Breast epithelium (tissue), 4 donors: ENCODE measurements around the gene TANC1. TPM values are rescaled to one million over a fixed set of nuclear protein-coding genes. Genes with fewer than 3 reads are reported as not detected.

Experiments
- DNase-seq, 2 donors: peaks; one replicate each; pipeline ENCODE4 v3.0.0-alpha.2; 2019; ENCODE audit warnings: low spot score in 2 of 2
- H3K27ac ChIP-seq, 2 donors: fragments of 200-600 bp; sonication (generic) in 1 of 2; one replicate each; pipeline ENCODE4 v1.5.1; 2016 to 2019; ENCODE audit warnings: mild to moderate bottlenecking in 1 of 2
- H3K27me3 ChIP-seq, 2 donors: fragments of 200-600 bp; sonication (generic) in 1 of 2; one replicate each; pipeline versions ENCODE4 v1.5.1 to v1.6.0; 2017 to 2019; ENCODE audit warnings: control low read depth in 1 of 2, mild to moderate bottlenecking in 1 of 2
- H3K36me3 ChIP-seq: fragments of 200-600 bp; one replicate; pipeline ENCODE4 v1.5.1; 2019
- H3K4me1 ChIP-seq, 2 donors: fragments of 200-600 bp; sonication (generic); one replicate each; pipeline ENCODE4 v1.5.1; 2016 to 2019; ENCODE audit warnings: control low read depth in 1 of 2
- H3K4me3 ChIP-seq, 3 donors: fragments of 200-600 bp; sonication (generic); 1 replicate in 2 of 3; 2 replicates in 1 of 3; pipeline ENCODE4 v1.5.1; 2016 to 2019; ENCODE audit warnings: mild to moderate bottlenecking in 3 of 3, moderate library complexity in 2 of 3
- H3K9me3 ChIP-seq, 2 donors: fragments of 200-600 bp; sonication (generic) in 1 of 2; one replicate each; pipeline ENCODE4 v1.5.1; 2016 to 2019; ENCODE audit warnings: control low read depth in 1 of 2
- POLR2A ChIP-seq: fragments of 450-650 bp; IDR thresholded peaks from one replicate; pipeline ENCODE4 v1.6.1; 2016; ENCODE audit warnings: antibody characterized with exemption, mild to moderate bottlenecking, moderate library complexity
- POLR2AphosphoS5 ChIP-seq, 3 donors: sonication (generic); formaldehyde crosslinking; IDR thresholded peaks; one replicate each; pipeline ENCODE4 v1.6.1; 2017; ENCODE audit warnings: antibody characterized with exemption in 3 of 3
- intact Hi-C: fragments of 100-400 bp; cut with DNase I; formaldehyde crosslinking; loops from one replicate; pipeline ENCODE4 v1.15.1; 2023; ENCODE audit warnings: low total_unique reads
- total RNA-seq, 3 donors: library from RNA; depleted of rRNA; stranded (reverse); fragments of >200 nt; gene quantifications; one replicate each; pipeline ENCODE4 v1.1.0, GENCODE V29; 2016
- TF ChIP-seq, protein P1 (sequence below), 3 donors: fragments of 450-650 bp; IDR thresholded peaks; one replicate each; pipeline ENCODE4 v1.5.1; 2016 to 2017; ENCODE audit warnings: antibody characterized with exemption in 3 of 3, mild to moderate bottlenecking in 3 of 3, moderate library complexity in 3 of 3

Gene TANC1
- total RNA-seq, 3 donors from 2014 or later, result 18.9 to 62.3 (median 58.4) TPM

DNA sequence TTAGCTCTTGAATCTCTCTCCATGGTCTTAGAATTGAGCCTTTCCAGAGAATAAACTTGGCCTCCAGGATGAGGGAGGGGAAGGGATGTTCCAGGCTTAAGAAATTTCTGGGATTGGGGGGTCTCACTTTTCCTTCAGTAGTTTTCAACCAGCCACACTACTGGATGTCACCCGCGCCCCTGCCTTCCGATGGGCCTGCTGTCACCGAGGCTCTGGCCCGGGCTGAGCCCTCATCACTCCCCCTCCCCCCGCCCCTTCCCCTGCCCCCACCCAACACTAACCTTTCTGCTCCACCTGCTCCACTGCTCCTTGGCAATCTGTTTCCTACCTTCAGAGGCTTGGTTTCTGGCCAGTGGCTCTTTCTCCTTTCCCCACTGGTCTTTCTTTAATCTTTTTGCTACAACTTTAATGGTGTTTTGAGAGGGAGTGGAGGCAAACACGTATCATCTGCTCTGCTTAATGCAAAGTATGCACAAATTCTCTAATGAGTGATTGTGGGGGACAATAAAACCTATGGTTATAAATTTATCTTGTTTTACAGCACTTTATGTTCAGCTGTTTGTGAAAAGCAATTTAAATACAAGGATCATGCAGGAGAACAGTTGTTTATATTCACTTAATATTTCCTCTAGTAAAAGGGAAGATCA is 162.9 kb downstream of the TANC1 start:
- Histone ChIP-seq H3K27ac (no peak overlapping the region), H3K27me3 (no peaks in the 10 kb centered on the region), H3K9me3 (no peaks in the 10 kb centered on the region), H3K4me1 (no peaks in the 10 kb centered on the region), H3K36me3 (no peaks in the 10 kb centered on the region), H3K4me3 (no peak overlapping the region)
- TF ChIP-seq, protein P1, sequence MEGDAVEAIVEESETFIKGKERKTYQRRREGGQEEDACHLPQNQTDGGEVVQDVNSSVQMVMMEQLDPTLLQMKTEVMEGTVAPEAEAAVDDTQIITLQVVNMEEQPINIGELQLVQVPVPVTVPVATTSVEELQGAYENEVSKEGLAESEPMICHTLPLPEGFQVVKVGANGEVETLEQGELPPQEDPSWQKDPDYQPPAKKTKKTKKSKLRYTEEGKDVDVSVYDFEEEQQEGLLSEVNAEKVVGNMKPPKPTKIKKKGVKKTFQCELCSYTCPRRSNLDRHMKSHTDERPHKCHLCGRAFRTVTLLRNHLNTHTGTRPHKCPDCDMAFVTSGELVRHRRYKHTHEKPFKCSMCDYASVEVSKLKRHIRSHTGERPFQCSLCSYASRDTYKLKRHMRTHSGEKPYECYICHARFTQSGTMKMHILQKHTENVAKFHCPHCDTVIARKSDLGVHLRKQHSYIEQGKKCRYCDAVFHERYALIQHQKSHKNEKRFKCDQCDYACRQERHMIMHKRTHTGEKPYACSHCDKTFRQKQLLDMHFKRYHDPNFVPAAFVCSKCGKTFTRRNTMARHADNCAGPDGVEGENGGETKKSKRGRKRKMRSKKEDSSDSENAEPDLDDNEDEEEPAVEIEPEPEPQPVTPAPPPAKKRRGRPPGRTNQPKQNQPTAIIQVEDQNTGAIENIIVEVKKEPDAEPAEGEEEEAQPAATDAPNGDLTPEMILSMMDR (IDR thresholded peaks at IDR 0.05), result no peak
- TF ChIP-seq POLR2AphosphoS5 (IDR thresholded peaks at IDR 0.05) (no peak), POLR2A (no peak)
- DNase-seq, result no peak
- intact Hi-C loops, result loop anchor here (2.0 kb wide), 1 partner anchor 79 kb away; no protein-coding TSS in a partner anchor

DNA sequence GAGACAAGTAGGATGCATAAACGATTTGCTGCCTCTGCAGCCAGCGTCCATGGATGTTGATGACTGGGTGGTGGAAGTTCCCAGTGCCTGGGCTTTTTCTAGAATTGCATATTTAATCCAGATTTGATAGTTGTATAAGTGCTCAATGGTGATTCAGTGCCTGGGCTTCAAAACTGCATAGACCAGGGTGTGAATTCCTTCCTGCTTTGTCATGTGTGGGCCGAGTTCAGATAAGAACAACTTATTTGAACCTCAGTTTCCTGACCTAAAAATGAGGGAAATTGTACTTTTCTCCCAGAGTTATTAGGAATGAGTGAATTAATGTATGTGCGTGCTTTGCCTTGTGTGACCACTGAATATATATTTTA is 163.5 kb downstream of the TANC1 start:
- intact Hi-C loops, result loop anchor here (2.0 kb wide), 1 partner anchor 79 kb away; no protein-coding TSS in a partner anchor
- Histone ChIP-seq H3K4me1 (peaks cover 0 to 3% of the 10 kb centered on the region in 2 donors), H3K4me3 (no peak overlapping the region), H3K9me3 (no peaks in the 10 kb centered on the region), H3K27me3 (no peaks in the 10 kb centered on the region), H3K36me3 (no peaks in the 10 kb centered on the region), H3K27ac (no peak overlapping the region)
- DNase-seq, result no peak
- TF ChIP-seq, protein P1 (IDR thresholded peaks at IDR 0.05), result no peak
- TF ChIP-seq POLR2AphosphoS5 (IDR thresholded peaks at IDR 0.05) (no peak), POLR2A (no peak)

DNA sequence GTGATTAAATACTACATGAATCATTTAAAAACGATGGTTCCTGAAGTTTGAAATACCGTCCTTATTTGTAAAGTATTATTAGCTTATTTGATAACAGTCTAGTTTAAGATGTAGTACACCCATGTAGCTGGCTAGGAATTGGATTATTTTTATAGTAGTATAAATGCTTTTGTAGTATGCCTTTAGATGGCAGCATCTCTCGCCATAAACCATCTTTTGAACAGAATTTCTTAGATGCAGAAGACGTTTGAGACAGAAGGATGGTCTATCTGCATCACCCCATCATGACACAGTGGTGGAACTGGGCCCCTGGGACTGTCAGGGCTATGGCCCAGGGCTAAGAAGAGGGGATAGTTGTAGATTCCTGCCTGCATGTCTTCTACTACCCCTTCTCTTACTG is 165.4 kb downstream of the TANC1 start:
- no peak overlapping the region for H3K27ac ChIP-seq

DNA sequence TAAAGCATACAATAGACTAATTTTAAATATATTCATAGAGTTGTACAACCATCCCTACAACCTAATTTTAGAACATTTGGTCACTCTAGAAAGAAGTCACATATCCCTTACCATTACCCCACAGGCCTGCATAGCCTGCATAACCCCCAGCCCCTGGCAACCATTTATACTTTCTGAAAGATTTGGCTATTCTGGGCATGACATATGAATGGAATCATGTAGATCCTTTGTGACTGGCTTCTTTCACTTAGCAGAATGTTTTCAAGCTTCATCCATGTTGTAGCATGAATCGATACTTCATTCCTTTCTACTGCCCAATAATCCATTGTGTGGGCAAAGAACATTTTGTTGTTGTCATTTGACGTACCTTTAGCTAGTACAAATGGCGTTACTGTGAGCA is 166.5 kb downstream of the TANC1 start:
- intact Hi-C loops, result no loop called here
- TF ChIP-seq POLR2A (no peak), POLR2AphosphoS5 (IDR thresholded peaks at IDR 0.05) (no peak)
- TF ChIP-seq, protein P1 (IDR thresholded peaks at IDR 0.05), result no peak
- Histone ChIP-seq H3K4me3 (no peak overlapping the region), H3K27ac (peak overlapping the region; percentile 61 to 64), H3K4me1 (peaks cover 0 to 7% of the 10 kb centered on the region in 2 donors), H3K27me3 (no peaks in the 10 kb centered on the region), H3K36me3 (no peaks in the 10 kb centered on the region), H3K9me3 (no peaks in the 10 kb centered on the region)
- no peak for DNase-seq

More for the DNA sequence above, 165.4 kb downstream of the TANC1 start:
- Histone ChIP-seq H3K9me3 (no peaks in the 10 kb centered on the region), H3K4me1 (peaks cover 0 to 7% of the 10 kb centered on the region in 2 donors), H3K36me3 (no peaks in the 10 kb centered on the region), H3K4me3 (no peak overlapping the region), H3K27me3 (no peaks in the 10 kb centered on the region)
- intact Hi-C loops, result no loop called here
- DNase-seq, result no peak
- TF ChIP-seq POLR2A (no peak), POLR2AphosphoS5 (IDR thresholded peaks at IDR 0.05) (no peak)
- TF ChIP-seq, protein P1 (IDR thresholded peaks at IDR 0.05), result no peak

DNA sequence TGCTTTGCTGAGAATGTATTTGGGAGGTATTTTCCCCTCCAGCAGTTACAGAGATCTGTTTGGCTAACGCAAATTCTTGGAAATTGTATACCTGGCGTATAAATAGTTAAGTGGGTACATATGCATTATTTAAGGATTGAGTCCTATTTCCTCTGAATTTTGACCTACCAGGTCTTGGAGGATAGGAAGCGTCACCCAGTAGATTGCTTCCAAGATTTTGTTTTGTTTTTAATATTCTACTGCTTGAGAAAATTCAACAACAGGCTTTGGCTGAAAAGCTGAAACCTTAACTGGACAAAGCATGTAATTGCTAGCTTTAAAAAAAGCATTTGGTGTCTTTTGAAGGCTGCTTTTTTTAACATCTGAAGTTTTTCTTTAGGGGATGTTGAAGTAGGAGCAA is 168.0 kb downstream of the TANC1 start:
- H3K27ac ChIP-seq, result peak overlapping the region; percentile 61 to 64
- no peaks in the 10 kb centered on the region for H3K36me3 ChIP-seq
- H3K9me3 ChIP-seq, result no peaks in the 10 kb centered on the region
- TF ChIP-seq POLR2A, result no peak
- no peak for TF ChIP-seq POLR2AphosphoS5 (IDR thresholded peaks at IDR 0.05)
- TF ChIP-seq, protein P1 (IDR thresholded peaks at IDR 0.05), result no peak
- no peak for DNase-seq
- no peaks in the 10 kb centered on the region for H3K27me3 ChIP-seq
- no peak overlapping the region for H3K4me3 ChIP-seq
- peaks cover 0 to 7% of the 10 kb centered on the region in 2 donors for H3K4me1 ChIP-seq
- intact Hi-C loops, result no loop called here
